ENCODE results near the gene GLTPD2.

The GLTPD2 gene

DNA sequence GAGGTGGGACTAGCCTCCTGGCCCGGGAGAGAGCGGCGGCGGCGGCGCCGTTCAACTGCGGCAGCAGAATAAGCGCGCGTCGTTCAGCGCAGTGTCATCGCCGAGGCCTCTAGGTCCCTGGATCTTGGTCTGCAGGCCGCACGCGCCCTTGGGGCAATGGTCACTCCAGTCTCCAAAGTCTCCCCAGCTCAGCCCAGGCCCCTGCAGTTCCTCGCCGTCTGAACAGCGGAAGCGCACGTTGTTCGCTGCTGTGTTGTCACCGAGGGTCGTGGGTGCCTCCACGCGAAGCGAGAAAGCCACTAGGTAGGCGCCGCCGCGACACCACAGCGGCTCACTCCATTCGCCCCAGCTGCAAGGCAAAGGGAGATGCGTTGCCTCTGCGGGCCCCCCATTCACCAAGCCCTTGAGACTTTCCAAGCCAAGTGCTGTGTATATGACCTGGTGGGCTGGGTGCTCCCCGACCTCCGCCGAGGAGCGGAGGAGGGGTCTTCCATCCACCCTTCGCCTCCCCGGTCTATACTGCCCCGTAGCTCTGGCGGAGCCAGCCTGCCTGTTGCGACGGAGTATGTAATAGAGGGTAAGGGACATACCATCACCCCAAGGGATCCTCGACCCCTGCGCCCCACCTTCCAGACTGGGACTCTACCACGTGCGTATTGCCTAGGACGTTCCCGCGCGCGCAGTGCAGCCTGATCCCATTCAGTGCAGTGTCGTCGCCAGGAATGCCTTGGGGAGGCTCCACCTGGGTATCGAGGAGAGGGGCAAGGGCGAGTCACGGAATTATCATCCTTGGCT lies 3.3 kb upstream of the GLTPD2 start:
- no peak overlapping the region for H3K4me3 ChIP-seq (ENCODE audit: low read length, poor library complexity, severe bottlenecking)
- H2AFZ ChIP-seq (ENCODE audit: low read length): no peak overlapping the region
- H3K36me3 ChIP-seq (ENCODE audit: insufficient read depth, low read length): no peaks in the 10 kb centered on the region
- H3K9me2 ChIP-seq (replicated peaks; ENCODE audit: low read depth, low read length): no peaks in the 10 kb centered on the region
- no peaks in the 10 kb centered on the region for H3K79me2 ChIP-seq (ENCODE audit: insufficient read depth, low read length)
- peaks cover 4% of the 10 kb centered on the region; the same call in 1 of the 2 replicates for H3F3A ChIP-seq (ENCODE audit: low read depth)
- H3K9ac ChIP-seq (ENCODE audit: low read depth, low read length, poor library complexity, severe bottlenecking): no peak overlapping the region
- H3K4me1 ChIP-seq (ENCODE audit: insufficient read depth, low read length, poor library complexity, severe bottlenecking): peaks cover 7% of the 10 kb centered on the region
- H3K4me2 ChIP-seq (ENCODE audit: low read depth, low read length, poor library complexity, severe bottlenecking): no peak overlapping the region
- TF ChIP-seq EZH2phosphoT487 (IDR thresholded peaks at IDR 0.05; ENCODE audit: borderline replicate concordance): no peak
- TF ChIP-seq, protein P1, sequence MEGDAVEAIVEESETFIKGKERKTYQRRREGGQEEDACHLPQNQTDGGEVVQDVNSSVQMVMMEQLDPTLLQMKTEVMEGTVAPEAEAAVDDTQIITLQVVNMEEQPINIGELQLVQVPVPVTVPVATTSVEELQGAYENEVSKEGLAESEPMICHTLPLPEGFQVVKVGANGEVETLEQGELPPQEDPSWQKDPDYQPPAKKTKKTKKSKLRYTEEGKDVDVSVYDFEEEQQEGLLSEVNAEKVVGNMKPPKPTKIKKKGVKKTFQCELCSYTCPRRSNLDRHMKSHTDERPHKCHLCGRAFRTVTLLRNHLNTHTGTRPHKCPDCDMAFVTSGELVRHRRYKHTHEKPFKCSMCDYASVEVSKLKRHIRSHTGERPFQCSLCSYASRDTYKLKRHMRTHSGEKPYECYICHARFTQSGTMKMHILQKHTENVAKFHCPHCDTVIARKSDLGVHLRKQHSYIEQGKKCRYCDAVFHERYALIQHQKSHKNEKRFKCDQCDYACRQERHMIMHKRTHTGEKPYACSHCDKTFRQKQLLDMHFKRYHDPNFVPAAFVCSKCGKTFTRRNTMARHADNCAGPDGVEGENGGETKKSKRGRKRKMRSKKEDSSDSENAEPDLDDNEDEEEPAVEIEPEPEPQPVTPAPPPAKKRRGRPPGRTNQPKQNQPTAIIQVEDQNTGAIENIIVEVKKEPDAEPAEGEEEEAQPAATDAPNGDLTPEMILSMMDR (conservative IDR thresholded peaks at IDR 0.05; ENCODE audit: low read length): no peak
- H3K27me3 ChIP-seq (ENCODE audit: insufficient read depth, low read length, poor library complexity, severe bottlenecking): no peaks in the 10 kb centered on the region
- H3K9me3 ChIP-seq (ENCODE audit: insufficient read depth, low read depth, low read length): no peaks in the 10 kb centered on the region
- no peaks in the 10 kb centered on the region for H4K20me1 ChIP-seq (ENCODE audit: insufficient read depth, low read length, poor library complexity, severe bottlenecking)

DNA sequence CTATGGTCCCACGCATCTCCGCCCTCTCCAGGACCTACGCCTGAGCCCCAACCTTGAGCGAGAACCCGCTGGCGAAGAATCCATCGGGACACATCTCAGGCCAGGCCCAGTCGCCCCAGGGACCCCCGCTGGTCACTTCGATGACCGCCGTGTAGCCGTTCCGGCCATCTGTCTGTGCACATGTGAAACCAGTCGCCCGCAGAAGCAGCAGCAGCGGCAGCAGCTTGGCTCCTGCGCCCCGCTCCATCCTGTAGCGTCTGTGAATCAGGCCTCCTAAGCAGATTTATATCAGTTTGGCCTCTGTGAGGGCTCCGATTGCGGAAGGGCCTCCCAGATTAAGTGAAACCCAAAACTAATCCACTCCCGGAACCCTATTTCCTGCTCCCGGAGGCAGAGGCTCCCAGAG lies 2.7 kb upstream of the GLTPD2 start, which contains the start of gene VMO1:
Gene VMO1, minus strand, starts transcription at position 259 of the 406 bp plus-strand sequence. Its CDS starts 12 bp downstream, at position 247.
- H3K9ac ChIP-seq (ENCODE audit: low read depth, low read length, poor library complexity, severe bottlenecking): no peak within 1 kb of the TSS
- H3K4me2 ChIP-seq (ENCODE audit: low read depth, low read length, poor library complexity, severe bottlenecking): no peak within 1 kb of the TSS
- no peaks in the 10 kb centered on the region for H3K9me3 ChIP-seq (ENCODE audit: insufficient read depth, low read depth, low read length)
- TF ChIP-seq, protein P1 (conservative IDR thresholded peaks at IDR 0.05; ENCODE audit: low read length): no peak
- no peak for TF ChIP-seq EZH2phosphoT487 (IDR thresholded peaks at IDR 0.05; ENCODE audit: borderline replicate concordance)
- no peak within 1 kb of the TSS for H2AFZ ChIP-seq (ENCODE audit: low read length)
- no peaks in the 10 kb centered on the region for H3K79me2 ChIP-seq (ENCODE audit: insufficient read depth, low read length)
- no peaks in the 10 kb centered on the region for H3K27me3 ChIP-seq (ENCODE audit: insufficient read depth, low read length, poor library complexity, severe bottlenecking)
- H4K20me1 ChIP-seq (ENCODE audit: insufficient read depth, low read length, poor library complexity, severe bottlenecking): no peaks in the 10 kb centered on the region
- H3K9me2 ChIP-seq (replicated peaks; ENCODE audit: low read depth, low read length): no peaks in the 10 kb centered on the region
- H3K4me3 ChIP-seq (ENCODE audit: low read length, poor library complexity, severe bottlenecking): no peak within 1 kb of the TSS
- H3K4me1 ChIP-seq (ENCODE audit: insufficient read depth, low read length, poor library complexity, severe bottlenecking): peaks cover 10% of the 10 kb centered on the region
- peaks cover 4% of the 10 kb centered on the region; the same call in 1 of the 2 replicates for H3F3A ChIP-seq (ENCODE audit: low read depth)
- H3K36me3 ChIP-seq (ENCODE audit: insufficient read depth, low read length): no peaks in the 10 kb centered on the region

DNA sequence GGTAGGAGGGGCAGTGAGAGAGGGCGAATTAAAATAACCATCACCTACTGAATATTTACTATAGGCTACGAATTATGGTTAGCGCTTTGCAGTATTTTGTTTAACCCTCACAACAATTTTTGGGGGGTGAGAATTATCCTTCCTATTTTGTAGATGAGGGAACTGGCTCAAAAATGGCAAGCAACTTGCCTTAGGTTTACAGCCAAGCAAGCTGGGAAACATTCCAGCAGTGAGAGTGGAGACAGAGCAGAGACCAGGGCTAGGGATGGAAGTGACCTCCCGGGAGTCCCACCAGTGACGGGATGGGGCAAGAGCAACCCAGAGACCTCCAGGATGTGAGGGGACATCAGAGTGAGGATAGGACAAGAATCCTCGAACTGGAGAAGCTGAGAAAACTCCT lies 2.2 kb upstream of the GLTPD2 start:
- H3K27me3 ChIP-seq (ENCODE audit: insufficient read depth, low read length, poor library complexity, severe bottlenecking): no peaks in the 10 kb centered on the region
- H3F3A ChIP-seq (ENCODE audit: low read depth): peaks cover 4% of the 10 kb centered on the region; the same call in 1 of the 2 replicates
- no peak overlapping the region for H2AFZ ChIP-seq (ENCODE audit: low read length)
- no peak overlapping the region for H3K9ac ChIP-seq (ENCODE audit: low read depth, low read length, poor library complexity, severe bottlenecking)
- H3K9me2 ChIP-seq (replicated peaks; ENCODE audit: low read depth, low read length): no peaks in the 10 kb centered on the region
- H3K4me3 ChIP-seq (ENCODE audit: low read length, poor library complexity, severe bottlenecking): no peak overlapping the region
- no peaks in the 10 kb centered on the region for H3K79me2 ChIP-seq (ENCODE audit: insufficient read depth, low read length)
- H3K4me2 ChIP-seq (ENCODE audit: low read depth, low read length, poor library complexity, severe bottlenecking): no peak overlapping the region
- peaks cover 10% of the 10 kb centered on the region for H3K4me1 ChIP-seq (ENCODE audit: insufficient read depth, low read length, poor library complexity, severe bottlenecking)
- H4K20me1 ChIP-seq (ENCODE audit: insufficient read depth, low read length, poor library complexity, severe bottlenecking): no peaks in the 10 kb centered on the region
- no peaks in the 10 kb centered on the region for H3K9me3 ChIP-seq (ENCODE audit: insufficient read depth, low read depth, low read length)
- no peaks in the 10 kb centered on the region for H3K36me3 ChIP-seq (ENCODE audit: insufficient read depth, low read length)
- TF ChIP-seq EZH2phosphoT487 (IDR thresholded peaks at IDR 0.05; ENCODE audit: borderline replicate concordance): no peak
- TF ChIP-seq, protein P1 (conservative IDR thresholded peaks at IDR 0.05; ENCODE audit: low read length): no peak
